HG02981 (cell line): ENCODE measurements around the gene KRTAP13-2.

Experiments used
- ATAC-seq: cut with Tn5 transposase; IDR thresholded peaks from one replicate; pipeline ENCODE4 v1.9.1; 2021; ENCODE audit warnings: mild to moderate bottlenecking, moderate library complexity; ENCODE audit not compliant: unreplicated experiment

The KRTAP13-2 gene

GRCh38 chr21:30326390-30326789 lies 45.7 kb downstream of the KRTAP13-2 start:
- ATAC-seq = no peak
